ENCODE results near the gene MEGF6. TPM values are rescaled to one million over a fixed set of nuclear protein-coding genes. Genes with fewer than 3 reads are reported as not detected.

MEGF6 gene
- total RNA-seq, 2 donors from 2014 or later: 83.0 to 103 TPM

- Mint-ChIP-seq H3K27ac (no peak overlapping the region), H3K4me1 (no peaks in the 10 kb centered on the region), H3K9me3 (no peaks in the 10 kb centered on the region), H3K27me3 (ENCODE audit: insufficient read depth) (no peaks in the 10 kb centered on the region), H3K36me3 (ENCODE audit: low read depth) (peaks cover 27% of the 10 kb centered on the region), H3K4me3 (no peak overlapping the region)
- 94 to 95% methylated on average over 10 to 17 of the region's 17 CpGs for WGBS, 2 experiments (ENCODE audit: insufficient coverage in 1 of 2, insufficient read length in 1 of 2)
- no peaks in the 10 kb centered on the region for H3K4me1 ChIP-seq (ENCODE audit: control insufficient read depth, insufficient read depth, low read length)
- peaks cover 5% of the 10 kb centered on the region for H3K36me3 ChIP-seq (ENCODE audit: control insufficient read depth, insufficient read depth, low read length)
- DNase-seq: no peak
- H3K27ac ChIP-seq (ENCODE audit: low read depth, low read length): no peak overlapping the region
- no peak overlapping the region for H3K4me3 ChIP-seq (ENCODE audit: low read length)
- no peaks in the 10 kb centered on the region for H3K9me3 ChIP-seq (ENCODE audit: control insufficient read depth, low read length)
- TF ChIP-seq, protein P1, sequence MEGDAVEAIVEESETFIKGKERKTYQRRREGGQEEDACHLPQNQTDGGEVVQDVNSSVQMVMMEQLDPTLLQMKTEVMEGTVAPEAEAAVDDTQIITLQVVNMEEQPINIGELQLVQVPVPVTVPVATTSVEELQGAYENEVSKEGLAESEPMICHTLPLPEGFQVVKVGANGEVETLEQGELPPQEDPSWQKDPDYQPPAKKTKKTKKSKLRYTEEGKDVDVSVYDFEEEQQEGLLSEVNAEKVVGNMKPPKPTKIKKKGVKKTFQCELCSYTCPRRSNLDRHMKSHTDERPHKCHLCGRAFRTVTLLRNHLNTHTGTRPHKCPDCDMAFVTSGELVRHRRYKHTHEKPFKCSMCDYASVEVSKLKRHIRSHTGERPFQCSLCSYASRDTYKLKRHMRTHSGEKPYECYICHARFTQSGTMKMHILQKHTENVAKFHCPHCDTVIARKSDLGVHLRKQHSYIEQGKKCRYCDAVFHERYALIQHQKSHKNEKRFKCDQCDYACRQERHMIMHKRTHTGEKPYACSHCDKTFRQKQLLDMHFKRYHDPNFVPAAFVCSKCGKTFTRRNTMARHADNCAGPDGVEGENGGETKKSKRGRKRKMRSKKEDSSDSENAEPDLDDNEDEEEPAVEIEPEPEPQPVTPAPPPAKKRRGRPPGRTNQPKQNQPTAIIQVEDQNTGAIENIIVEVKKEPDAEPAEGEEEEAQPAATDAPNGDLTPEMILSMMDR (conservative IDR thresholded peaks at IDR 0.05): no peak
- H3K9ac ChIP-seq (ENCODE audit: extremely low read depth, low read length, poor library complexity, severe bottlenecking): no peak overlapping the region
- no peaks in the 10 kb centered on the region for H3K27me3 ChIP-seq (ENCODE audit: control insufficient read depth, insufficient read depth, low read length, poor library complexity, severe bottlenecking)
Observed at GRCh38 chr1:3514404-3514803, 96.9 kb downstream of the MEGF6 start.

DNA sequence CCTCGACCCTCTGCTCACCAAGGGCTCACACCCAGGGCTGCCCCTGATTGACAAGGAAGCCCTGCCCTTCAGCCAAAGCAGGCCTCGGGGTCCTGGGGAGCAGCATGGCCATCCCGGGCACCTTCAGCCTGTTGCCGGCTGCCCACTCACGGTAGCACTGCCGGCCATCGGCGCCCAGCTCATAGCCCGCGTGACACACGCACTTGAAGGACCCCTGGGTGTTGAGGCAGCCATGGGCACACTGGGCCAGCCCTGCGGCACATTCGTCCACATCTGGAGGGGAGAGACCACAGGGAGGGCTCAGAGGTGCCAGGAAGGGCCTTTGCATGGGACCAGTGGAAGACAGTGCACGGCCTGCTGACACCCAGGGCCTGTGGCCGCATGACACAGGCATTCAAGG lies 99.5 kb downstream of the MEGF6 start:
- 94 to 96% methylated on average over 9 to 15 of the region's 15 CpGs for WGBS, 2 experiments (ENCODE audit: insufficient coverage in 1 of 2, insufficient read length in 1 of 2)

DNA sequence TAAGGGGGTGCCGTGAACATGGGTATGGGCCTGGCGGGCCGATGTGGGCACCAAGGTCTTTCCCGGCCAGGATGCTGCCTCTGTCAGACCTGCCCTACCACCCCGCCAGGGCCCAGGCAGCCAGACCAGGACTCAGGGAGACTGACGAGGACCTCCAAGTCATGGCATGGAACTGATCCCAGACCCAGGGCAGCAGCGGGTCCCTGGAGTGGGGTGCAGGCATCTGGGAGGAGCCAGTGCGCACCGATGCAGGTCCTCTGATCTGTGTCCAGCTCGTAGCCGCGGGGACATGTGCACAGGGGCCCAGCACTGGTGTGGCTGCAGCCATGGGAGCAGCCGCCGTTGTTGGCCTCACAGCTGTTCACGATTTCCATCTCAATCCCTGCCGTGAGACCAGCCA lies 100.0 kb downstream of the MEGF6 start:
- Histone ChIP-seq H3K9me3 (ENCODE audit: control insufficient read depth, low read length) (no peaks in the 10 kb centered on the region), H3K4me1 (ENCODE audit: control insufficient read depth, insufficient read depth, low read length) (no peaks in the 10 kb centered on the region), H3K27me3 (ENCODE audit: control insufficient read depth, insufficient read depth, low read length, poor library complexity, severe bottlenecking) (no peaks in the 10 kb centered on the region), H3K27ac (ENCODE audit: low read depth, low read length) (no peak overlapping the region), H3K9ac (ENCODE audit: extremely low read depth, low read length, poor library complexity, severe bottlenecking) (no peak overlapping the region), H3K36me3 (ENCODE audit: control insufficient read depth, insufficient read depth, low read length) (no peaks in the 10 kb centered on the region), H3K4me3 (ENCODE audit: low read length) (no peak overlapping the region)
- H3K27ac Mint-ChIP-seq: no peak overlapping the region
- no peaks in the 10 kb centered on the region for H3K27me3 Mint-ChIP-seq (ENCODE audit: insufficient read depth)
- 95 to 98% methylated on average over 12 to 16 of the region's 16 CpGs for WGBS, 2 experiments (ENCODE audit: insufficient coverage in 1 of 2, insufficient read length in 1 of 2)
- H3K9me3 Mint-ChIP-seq: no peaks in the 10 kb centered on the region
- TF ChIP-seq, protein P1 (conservative IDR thresholded peaks at IDR 0.05): no peak
- H3K4me1 Mint-ChIP-seq: no peaks in the 10 kb centered on the region
- H3K36me3 Mint-ChIP-seq (ENCODE audit: low read depth): peaks cover 28% of the 10 kb centered on the region
- DNase-seq: no peak
- no peak overlapping the region for H3K4me3 Mint-ChIP-seq

More for the DNA sequence above, 99.5 kb downstream of the MEGF6 start:
- Histone ChIP-seq H3K27me3 (ENCODE audit: control insufficient read depth, insufficient read depth, low read length, poor library complexity, severe bottlenecking) (no peaks in the 10 kb centered on the region), H3K27ac (ENCODE audit: low read depth, low read length) (no peak overlapping the region), H3K4me3 (ENCODE audit: low read length) (no peak overlapping the region), H3K4me1 (ENCODE audit: control insufficient read depth, insufficient read depth, low read length) (no peaks in the 10 kb centered on the region), H3K36me3 (ENCODE audit: control insufficient read depth, insufficient read depth, low read length) (no peaks in the 10 kb centered on the region), H3K9me3 (ENCODE audit: control insufficient read depth, low read length) (no peaks in the 10 kb centered on the region), H3K9ac (ENCODE audit: extremely low read depth, low read length, poor library complexity, severe bottlenecking) (no peak overlapping the region)
- no peak for DNase-seq
- Mint-ChIP-seq H3K36me3 (ENCODE audit: low read depth) (peaks cover 23% of the 10 kb centered on the region), H3K27ac (no peak overlapping the region), H3K9me3 (no peaks in the 10 kb centered on the region), H3K27me3 (ENCODE audit: insufficient read depth) (no peaks in the 10 kb centered on the region), H3K4me1 (no peaks in the 10 kb centered on the region), H3K4me3 (no peak overlapping the region)
- TF ChIP-seq, protein P1 (conservative IDR thresholded peaks at IDR 0.05): no peak
